Esophagus muscularis mucosa (tissue), 4 donors: ENCODE measurements around the gene PPP2R5C. TPM values are rescaled to one million over a fixed set of nuclear protein-coding genes. Genes with fewer than 3 reads are reported as not detected.
A peak's percentile ranks its signal among the peaks of the same experiment; 100 is the strongest.
"Not testable (repeated sequence)": the region's sequence is repeated elsewhere in the genome, so short reads cannot be mapped to it uniquely, and the experiment has no call there.

ENCODE experiments used
- DNase-seq: peaks from one replicate; pipeline ENCODE4 v3.0.0-alpha.2; 2017; ENCODE audit errors: extremely low spot score
- H3K27ac ChIP-seq, 4 donors: fragments of 200-600 bp; sonication (generic); replicated peaks in 1 of 4; 1 replicate in 3 of 4; 2 replicates in 1 of 4; pipeline ENCODE4 v1.5.1; 2016 to 2019; ENCODE audit warnings: mild to moderate bottlenecking in 1 of 4
- H3K27me3 ChIP-seq, 4 donors: fragments of 200-600 bp; sonication (generic); one replicate each; pipeline versions ENCODE4 v1.5.1 to v1.6.0; 2016 to 2019
- H3K36me3 ChIP-seq, 4 donors: fragments of 200-600 bp; sonication (generic); one replicate each; pipeline ENCODE4 v1.5.1; 2016 to 2019
- H3K4me1 ChIP-seq, 4 donors: fragments of 200-600 bp; sonication (generic); one replicate each; pipeline ENCODE4 v1.5.1; 2016 to 2019
- H3K4me3 ChIP-seq, 4 donors: fragments of 200-600 bp; sonication (generic); 1 replicate in 2 of 4; 2 replicates in 2 of 4; pipeline ENCODE4 v1.5.1; 2016 to 2019; ENCODE audit warnings: mild to moderate bottlenecking in 4 of 4, moderate library complexity in 1 of 4
- H3K9me3 ChIP-seq, 4 donors: fragments of 200-600 bp; sonication (generic); 1 replicate in 3 of 4; 2 replicates in 1 of 4; pipeline ENCODE4 v1.5.1; 2016 to 2019
- CTCF ChIP-seq, 3 experiments: fragments of 200-600 bp in 2 of 3; fragments of 450-650 bp in 1 of 3; sonication (generic) in 2 of 3; IDR thresholded peaks; one replicate each; pipeline ENCODE4 v1.5.1; 2017 to 2019; ENCODE audit warnings: antibody characterized with exemption in 3 of 3, mild to moderate bottlenecking in 2 of 3, moderate library complexity in 1 of 3
- EP300 ChIP-seq: sonication (generic); formaldehyde crosslinking; IDR thresholded peaks from one replicate; pipeline ENCODE4 v1.6.1; 2017; ENCODE audit warnings: antibody characterized with exemption
- POLR2A ChIP-seq: fragments of 450-650 bp; IDR thresholded peaks from one replicate; pipeline ENCODE4 v1.6.1; 2017; ENCODE audit warnings: antibody characterized with exemption, moderate library complexity, mild to moderate bottlenecking, low read depth
- POLR2AphosphoS5 ChIP-seq, 2 donors: sonication (generic); formaldehyde crosslinking; IDR thresholded peaks; one replicate each; pipeline ENCODE4 v1.6.1; 2017; ENCODE audit warnings: antibody characterized with exemption in 2 of 2
- WGBS: methylation state at CpG from one replicate; pipeline ENCODE4 v1.1.5; 2018; 5-methylcytosine and 5-hydroxymethylcytosine counted together
- intact Hi-C: fragments of 100-400 bp; cut with DNase I; formaldehyde crosslinking; loops from one replicate; pipeline ENCODE4 v1.15.1; 2023
- total RNA-seq, 4 donors: library from RNA; depleted of rRNA; stranded (reverse); fragments of >200 nt; gene quantifications; one replicate each; pipeline versions ENCODE4 v1.1.0 to v1.2.1, GENCODE V29; 2016

Gene PPP2R5C
- total RNA-seq, 4 donors from 2014 or later, result 103 to 142 (median 131) TPM

GRCh38 chr14:101796479-101796878 is 35.0 kb downstream of the PPP2R5C start:
- intact Hi-C loops, result no loop called here
- H3K36me3 ChIP-seq, result peaks cover 0 to 5% (median 2%) of the 10 kb centered on the region in 4 donors
- H3K4me3 ChIP-seq, result no peak overlapping the region
- no peaks in the 10 kb centered on the region for H3K9me3 ChIP-seq
- peak; percentile 39 for DNase-seq
- peak overlapping the region; percentile 70 to 79 (median 78) for H3K27ac ChIP-seq
- no peak for TF ChIP-seq EP300
- TF ChIP-seq POLR2A, result no peak
- no peak for TF ChIP-seq POLR2AphosphoS5 (IDR thresholded peaks at IDR 0.05)
- TF ChIP-seq CTCF (IDR thresholded peaks at IDR 0.05), result no peak
- peaks cover 19 to 56% (median 42%) of the 10 kb centered on the region in 4 donors for H3K4me1 ChIP-seq
- no peaks in the 10 kb centered on the region for H3K27me3 ChIP-seq
- WGBS, result 95% methylated on average over 7 of the region's 10 CpGs

GRCh38 chr14:101797856-101798255 is 36.3 kb downstream of the PPP2R5C start:
- peaks cover 14 to 43% (median 32%) of the 10 kb centered on the region in 4 donors for H3K4me1 ChIP-seq
- DNase-seq, result peak; percentile 86
- intact Hi-C loops, result no loop called here
- H3K27me3 ChIP-seq, result no peaks in the 10 kb centered on the region
- TF ChIP-seq POLR2A, result no peak
- no peak for TF ChIP-seq EP300
- no peak for TF ChIP-seq CTCF (IDR thresholded peaks at IDR 0.05)
- peak; percentile 34 to 35 for TF ChIP-seq POLR2AphosphoS5 (IDR thresholded peaks at IDR 0.05)
- peaks cover 0 to 5% (median 2%) of the 10 kb centered on the region in 4 donors for H3K36me3 ChIP-seq
- WGBS, result 62% methylated on average over 5 of the region's 5 CpGs
- H3K27ac ChIP-seq, result peak overlapping the region; percentile 70 to 79 (median 78)
- no peaks in the 10 kb centered on the region for H3K9me3 ChIP-seq
- H3K4me3 ChIP-seq, result peak overlapping the region in 2 of 4 donors; percentile 4 to 8

GRCh38 chr14:101804373-101804772 is 42.9 kb downstream of the PPP2R5C start:
- DNase-seq, H3K27me3 ChIP-seq, H3K9me3 ChIP-seq, H3K36me3 ChIP-seq, H3K27ac ChIP-seq, intact Hi-C loops, H3K4me3 ChIP-seq: not testable (repeated sequence)
- 97% methylated on average over 1 of the region's 1 CpG for WGBS
- H3K4me1 ChIP-seq, result peaks cover 6 to 18% (median 9%) of the 10 kb centered on the region in 4 donors

- intact Hi-C loops, H3K27me3 ChIP-seq, H3K27ac ChIP-seq, H3K4me3 ChIP-seq, H3K9me3 ChIP-seq, H3K36me3 ChIP-seq, DNase-seq: not testable (repeated sequence)
- peaks cover 8 to 20% (median 13%) of the 10 kb centered on the region in 4 donors for H3K4me1 ChIP-seq
- 88% methylated on average over 1 of the region's 1 CpG for WGBS
Observed at GRCh38 chr14:101806252-101806651, 44.7 kb downstream of the PPP2R5C start.

GRCh38 chr14:101808020-101808641 is 46.6 kb downstream of the PPP2R5C start:
- H3K27me3 ChIP-seq, result no peaks in the 10 kb centered on the region
- TF ChIP-seq EP300, result no peak
- no peak for TF ChIP-seq POLR2AphosphoS5 (IDR thresholded peaks at IDR 0.05)
- TF ChIP-seq CTCF (IDR thresholded peaks at IDR 0.05), result no peak
- TF ChIP-seq POLR2A, result no peak
- DNase-seq, result no peak
- H3K27ac ChIP-seq, result no peak overlapping the region
- peaks cover 25 to 39% (median 31%) of the 10 kb centered on the region in 4 donors for H3K4me1 ChIP-seq
- no peaks in the 10 kb centered on the region for H3K9me3 ChIP-seq
- 60% methylated on average over 11 of the region's 11 CpGs for WGBS
- intact Hi-C loops, result no loop called here
- H3K36me3 ChIP-seq, result no peaks in the 10 kb centered on the region
- no peak overlapping the region for H3K4me3 ChIP-seq
